Measurements from ENCODE around the gene TMEM62.

- TF ChIP-seq CTCF (IDR thresholded peaks at IDR 0.05; ENCODE audit: control extremely low read depth in 1 of 3, insufficient read depth in 1 of 3, low read depth in 1 of 3, low read length in 3 of 3): no peak
- TF ChIP-seq ATF2 (IDR thresholded peaks at IDR 0.05; ENCODE audit: low read length): no peak
- TF ChIP-seq CHD2 (IDR thresholded peaks at IDR 0.05; ENCODE audit: low read length): no peak
- no peak for TF ChIP-seq GABPA (IDR thresholded peaks at IDR 0.05; ENCODE audit: borderline replicate concordance, insufficient read depth, low read length)
Observed at GRCh38 chr15:43212299-43212698, 78.9 kb downstream of the TMEM62 start.
